PC-3 (cell line): ENCODE measurements around the gene DNAJC8. TPM values are rescaled to one million over a fixed set of nuclear protein-coding genes. Genes with fewer than 3 reads are reported as not detected.

ENCODE experiments used
- ATAC-seq: fragments of 200-7000 bp; cut with Tn5 transposase; 2 replicates; pipeline ENCODE4 v1.9.1; 2020; ENCODE audit warnings: mild to moderate bottlenecking, moderate library complexity
- BruUV-seq: library from RNA; stranded (reverse); fragments of 400-500 nt; replicated peaks from 2 replicates; lab custom pipeline; 2021; lab: Mats Ljungman, UMichigan
- CTCF ChIA-PET: fragments of 300-600 bp; sonication (Branson Sonifier 250); formaldehyde crosslinking; loops from one replicate; lab custom pipeline; 2022; ENCODE audit warnings: antibody characterized with exemption; lab: Charles Lee
- POLR2A ChIA-PET: fragments of 300-600 bp; sonication (Branson Sonifier 250); formaldehyde crosslinking; loops from one replicate; lab custom pipeline; 2022; ENCODE audit warnings: antibody characterized with exemption; ENCODE audit not compliant: unreplicated experiment; lab: Charles Lee
- DNase-seq: peaks from one replicate; pipeline ENCODE4 v3.0.0-alpha.2; 2015
- H2AFZ ChIP-seq: fragments of 300-600 bp; sonication (generic); 2 replicates; pipeline ENCODE4 v1.6.0; 2016; ENCODE audit warnings: antibody characterized with exemption, low read length
- H3F3A ChIP-seq: fragments of 300-600 bp; sonication (generic); one replicate; pipeline ENCODE4 v1.6.0; 2017; ENCODE audit warnings: antibody characterized with exemption, low read length, control low read depth, mild to moderate bottlenecking; ENCODE audit not compliant: unreplicated experiment
- H3K27ac ChIP-seq: fragments of 300-600 bp; sonication (generic); 2 replicates; pipeline ENCODE4 v1.5.1; 2016; ENCODE audit warnings: mild to moderate bottlenecking, low read length
- H3K27me3 ChIP-seq: fragments of 300-600 bp; sonication (generic); 2 replicates; pipeline ENCODE4 v1.6.1; 2016; ENCODE audit warnings: low read length, mixed read lengths
- H3K36me3 ChIP-seq: fragments of 300-600 bp; sonication (generic); 2 replicates; pipeline ENCODE4 v1.6.1; 2016; ENCODE audit warnings: low read depth, mixed run types, low read length, mixed read lengths
- H3K4me1 ChIP-seq: fragments of 300-600 bp; sonication (generic); 2 replicates; pipeline ENCODE4 v1.5.1; 2016; ENCODE audit warnings: low read length; ENCODE audit not compliant: insufficient read depth
- H3K4me2 ChIP-seq: fragments of 300-600 bp; sonication (generic); 2 replicates; pipeline ENCODE4 v1.6.0; 2016; ENCODE audit warnings: low read length
- H3K4me3 ChIP-seq: fragments of 300-600 bp; sonication (generic); 2 replicates; pipeline ENCODE4 v1.5.1; 2016; ENCODE audit warnings: mild to moderate bottlenecking, low read length, mixed read lengths
- H3K79me2 ChIP-seq: fragments of 300-600 bp; sonication (generic); 2 replicates; pipeline ENCODE4 v1.6.1; 2017; ENCODE audit warnings: low read length, mixed read lengths
- H3K9ac ChIP-seq: fragments of 300-600 bp; sonication (generic); 2 replicates; pipeline ENCODE4 v1.6.0; 2016; ENCODE audit warnings: mild to moderate bottlenecking, low read length
- H3K9me2 ChIP-seq: fragments of 300-600 bp; sonication (generic); replicated peaks from 2 replicates; pipeline ENCODE4 v1.6.1; 2016; ENCODE audit warnings: mixed run types, low read length, mixed read lengths
- H3K9me3 ChIP-seq: fragments of 300-600 bp; sonication (generic); 2 replicates; pipeline ENCODE4 v1.6.1; 2016; ENCODE audit warnings: low read length, mixed read lengths
- H4K20me1 ChIP-seq: fragments of 300-600 bp; sonication (generic); 2 replicates; pipeline ENCODE4 v1.6.1; 2016; ENCODE audit warnings: low read length, mixed read lengths
- EZH2 ChIP-seq: fragments of 300-600 bp; sonication (generic); IDR thresholded peaks from one replicate; pipeline ENCODE4 v1.6.1; 2017; ENCODE audit warnings: antibody characterized with exemption, mild to moderate bottlenecking, low read length; ENCODE audit not compliant: unreplicated experiment
- EZH2phosphoT487 ChIP-seq: fragments of 300-600 bp; sonication (generic); IDR thresholded peaks from 2 replicates; pipeline ENCODE4 v1.6.1; 2018; ENCODE audit warnings: mild to moderate bottlenecking, antibody characterized with exemption, low read length, borderline replicate concordance
- intact Hi-C: fragments of 100-400 bp; cut with micrococcal nuclease; formaldehyde crosslinking; loops from 2 replicates; pipeline ENCODE4 v1.9.0; 2023
- total RNA-seq: library from RNA; depleted of rRNA; stranded (reverse); fragments of >200 nt; gene quantifications from 2 replicates; pipeline ENCODE4 v1.2.3, GENCODE V29; 2014
- TF ChIP-seq, protein P1 (sequence below): fragments of 300-600 bp; sonication (generic); conservative IDR thresholded peaks from 2 replicates; pipeline ENCODE4 v1.5.1; 2017; ENCODE audit warnings: antibody characterized with exemption, low read depth, mild to moderate bottlenecking, low read length

Gene DNAJC8
- total RNA-seq, 1 experiment from 2014 or later: 63.6 TPM

DNA sequence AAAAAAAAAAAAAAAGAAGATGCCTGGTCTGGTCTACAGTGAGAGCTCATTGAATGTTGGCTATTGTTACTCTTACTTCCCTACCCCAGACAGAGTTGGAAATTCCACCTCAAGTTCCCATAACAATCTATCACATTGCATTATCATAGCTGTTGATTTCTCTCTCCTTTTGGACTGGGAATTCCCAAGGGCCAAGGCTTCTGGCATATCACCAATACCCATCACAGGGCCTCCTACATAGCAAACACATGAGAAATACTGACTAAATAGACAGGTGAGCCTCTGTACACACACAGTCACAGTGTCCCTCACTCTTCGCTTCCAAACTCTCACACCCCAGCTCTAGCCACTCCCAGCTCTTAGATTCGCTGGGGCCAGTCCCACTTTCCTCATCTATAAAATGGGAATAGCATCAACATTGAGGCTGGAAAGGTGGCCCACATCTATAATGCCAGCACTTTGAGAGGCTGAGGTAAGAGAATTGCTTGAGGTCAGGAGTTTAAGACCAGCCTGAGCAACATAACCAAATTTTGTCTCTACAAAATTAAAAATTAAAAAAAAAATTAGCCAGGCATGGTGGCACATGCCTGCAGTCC is 62.7 kb downstream of the DNAJC8 start:
- Histone ChIP-seq H3K79me2 (no peaks in the 10 kb centered on the region), H3K27me3 (no peaks in the 10 kb centered on the region), H3F3A (no peaks in the 10 kb centered on the region), H3K4me1 (peaks cover 14% of the 10 kb centered on the region), H3K9ac (no peak overlapping the region), H3K27ac (peak overlapping the region; percentile 75), H2AFZ (no peak overlapping the region), H3K9me3 (no peaks in the 10 kb centered on the region), H3K9me2 (no peaks in the 10 kb centered on the region), H3K4me3 (no peak overlapping the region), H3K36me3 (no peaks in the 10 kb centered on the region), H3K4me2 (no peak overlapping the region), H4K20me1 (no peaks in the 10 kb centered on the region)
- ATAC-seq: peak; percentile 97
- peak; percentile 91 for DNase-seq
- TF ChIP-seq, protein P1, sequence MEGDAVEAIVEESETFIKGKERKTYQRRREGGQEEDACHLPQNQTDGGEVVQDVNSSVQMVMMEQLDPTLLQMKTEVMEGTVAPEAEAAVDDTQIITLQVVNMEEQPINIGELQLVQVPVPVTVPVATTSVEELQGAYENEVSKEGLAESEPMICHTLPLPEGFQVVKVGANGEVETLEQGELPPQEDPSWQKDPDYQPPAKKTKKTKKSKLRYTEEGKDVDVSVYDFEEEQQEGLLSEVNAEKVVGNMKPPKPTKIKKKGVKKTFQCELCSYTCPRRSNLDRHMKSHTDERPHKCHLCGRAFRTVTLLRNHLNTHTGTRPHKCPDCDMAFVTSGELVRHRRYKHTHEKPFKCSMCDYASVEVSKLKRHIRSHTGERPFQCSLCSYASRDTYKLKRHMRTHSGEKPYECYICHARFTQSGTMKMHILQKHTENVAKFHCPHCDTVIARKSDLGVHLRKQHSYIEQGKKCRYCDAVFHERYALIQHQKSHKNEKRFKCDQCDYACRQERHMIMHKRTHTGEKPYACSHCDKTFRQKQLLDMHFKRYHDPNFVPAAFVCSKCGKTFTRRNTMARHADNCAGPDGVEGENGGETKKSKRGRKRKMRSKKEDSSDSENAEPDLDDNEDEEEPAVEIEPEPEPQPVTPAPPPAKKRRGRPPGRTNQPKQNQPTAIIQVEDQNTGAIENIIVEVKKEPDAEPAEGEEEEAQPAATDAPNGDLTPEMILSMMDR: no peak
- no peak for TF ChIP-seq EZH2phosphoT487
- no peak for TF ChIP-seq EZH2
- ChIA-PET CTCF (interaction anchor here (1.0 kb wide), 1 partner anchor 35 kb away, joined by 6 read pairs; no protein-coding TSS in a partner anchor), POLR2A (interaction anchor here (0.6 to 0.9 kb wide), 4 partner anchors 9 to 1011 kb away, joined by 3 to 58 read pairs (median 4); no protein-coding TSS in a partner anchor)
- intact Hi-C loops: no loop called here
- BruUV-seq: no TSS peak

DNA sequence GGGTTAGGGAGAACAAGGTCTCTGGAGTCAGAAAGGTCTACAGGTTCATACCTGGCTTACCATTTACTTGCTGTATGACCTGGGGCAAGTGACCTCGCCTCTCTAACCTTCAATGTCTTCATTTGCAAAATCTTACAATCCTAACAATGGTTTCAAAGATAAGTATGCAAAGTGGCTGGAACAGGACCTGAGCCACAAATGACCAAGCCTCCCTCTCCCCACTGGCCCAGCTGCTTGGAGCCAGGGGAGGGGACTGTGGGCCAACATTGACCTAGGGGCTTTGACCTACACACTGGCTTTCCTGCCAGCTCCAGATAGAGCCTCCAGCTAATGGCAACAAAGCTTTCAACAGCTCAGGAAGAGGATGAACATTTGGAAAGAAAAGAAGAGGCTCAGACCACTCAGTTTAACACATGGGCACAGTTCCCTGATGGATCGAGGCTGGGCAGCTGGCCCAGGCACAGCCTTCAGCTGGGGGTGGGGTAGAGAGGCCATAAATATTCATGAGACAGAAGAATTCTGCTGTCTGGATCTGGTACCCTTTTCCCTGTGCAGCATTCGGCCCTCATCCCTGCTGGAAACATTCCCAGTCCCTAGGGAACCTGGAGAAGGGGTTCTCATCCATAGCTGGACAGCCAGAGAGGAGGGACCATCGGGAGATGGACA is 69.2 kb downstream of the DNAJC8 start:
- no peaks in the 10 kb centered on the region for H3K27me3 ChIP-seq
- H3K9ac ChIP-seq: no peak overlapping the region
- no peak overlapping the region for H2AFZ ChIP-seq
- no peaks in the 10 kb centered on the region for H3K9me3 ChIP-seq
- TF ChIP-seq EZH2phosphoT487: no peak
- TF ChIP-seq EZH2: no peak
- TF ChIP-seq, protein P1: no peak
- ChIA-PET CTCF (no interaction called here), POLR2A (no interaction called here)
- H3K9me2 ChIP-seq: no peaks in the 10 kb centered on the region
- no peaks in the 10 kb centered on the region for H3K79me2 ChIP-seq
- H3K4me2 ChIP-seq: no peak overlapping the region
- ATAC-seq (no peak), DNase-seq (no peak)
- H3K36me3 ChIP-seq: no peaks in the 10 kb centered on the region
- H3F3A ChIP-seq: no peaks in the 10 kb centered on the region
- no peak overlapping the region for H3K4me3 ChIP-seq
- H3K4me1 ChIP-seq: peaks cover 8% of the 10 kb centered on the region
- no TSS peak for BruUV-seq
- intact Hi-C loops: no loop called here
- H3K27ac ChIP-seq: no peak overlapping the region
- no peaks in the 10 kb centered on the region for H4K20me1 ChIP-seq

DNA sequence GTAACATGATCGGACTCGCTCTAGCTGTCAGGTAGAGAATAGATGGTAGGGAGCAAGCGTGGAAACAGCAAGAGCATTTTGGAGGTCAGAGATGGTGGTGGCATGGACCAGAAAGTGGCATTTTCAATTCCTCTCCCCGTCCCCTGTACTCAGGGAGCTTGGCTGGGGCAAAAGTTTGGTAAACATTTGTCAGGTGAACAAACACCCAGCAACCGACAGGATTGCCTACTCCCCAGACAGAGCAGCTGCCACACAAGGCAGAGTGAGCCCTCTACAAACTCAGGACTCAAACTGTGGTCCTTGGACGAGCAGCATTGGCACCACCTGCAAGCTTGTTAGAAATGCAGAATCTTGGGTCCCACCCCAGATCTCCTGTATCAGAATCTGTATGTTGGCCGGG is 70.7 kb downstream of the DNAJC8 start:
- POLR2A ChIA-PET: no interaction called here
- CTCF ChIA-PET: interaction anchor here (0.7 kb wide), 1 partner anchor 32 kb away, joined by 4 read pairs; no protein-coding TSS in a partner anchor

More for the DNA sequence above, 70.7 kb downstream of the DNAJC8 start:
- H3K79me2 ChIP-seq: no peaks in the 10 kb centered on the region
- H3K27ac ChIP-seq: no peak overlapping the region
- BruUV-seq: no TSS peak
- intact Hi-C loops: no loop called here
- H3K9me2 ChIP-seq: no peaks in the 10 kb centered on the region
- no peaks in the 10 kb centered on the region for H3K9me3 ChIP-seq
- H3K27me3 ChIP-seq: no peaks in the 10 kb centered on the region
- no peak overlapping the region for H2AFZ ChIP-seq
- no peak overlapping the region for H3K4me3 ChIP-seq
- TF ChIP-seq EZH2phosphoT487: no peak
- TF ChIP-seq, protein P1: no peak
- ATAC-seq (no peak), DNase-seq (no peak)
- no peak overlapping the region for H3K4me2 ChIP-seq
- peaks cover 8% of the 10 kb centered on the region for H3K4me1 ChIP-seq
- H3F3A ChIP-seq: no peaks in the 10 kb centered on the region
- no peak overlapping the region for H3K9ac ChIP-seq
- H4K20me1 ChIP-seq: no peaks in the 10 kb centered on the region
- H3K36me3 ChIP-seq: no peaks in the 10 kb centered on the region
